MV-4-11 (cell line): ENCODE data around the gene NT5C3A.
A peak's percentile ranks its signal among the peaks of the same experiment; 100 is the strongest.
"Not testable (repeated sequence)": the region's sequence is repeated elsewhere in the genome, so short reads cannot be mapped to it uniquely, and the experiment has no call there.

Experiments
- DNase-seq: peaks from one replicate; lab custom pipeline; 2025; lab: John Stamatoyannopoulos, UW

The NT5C3A gene

DNA sequence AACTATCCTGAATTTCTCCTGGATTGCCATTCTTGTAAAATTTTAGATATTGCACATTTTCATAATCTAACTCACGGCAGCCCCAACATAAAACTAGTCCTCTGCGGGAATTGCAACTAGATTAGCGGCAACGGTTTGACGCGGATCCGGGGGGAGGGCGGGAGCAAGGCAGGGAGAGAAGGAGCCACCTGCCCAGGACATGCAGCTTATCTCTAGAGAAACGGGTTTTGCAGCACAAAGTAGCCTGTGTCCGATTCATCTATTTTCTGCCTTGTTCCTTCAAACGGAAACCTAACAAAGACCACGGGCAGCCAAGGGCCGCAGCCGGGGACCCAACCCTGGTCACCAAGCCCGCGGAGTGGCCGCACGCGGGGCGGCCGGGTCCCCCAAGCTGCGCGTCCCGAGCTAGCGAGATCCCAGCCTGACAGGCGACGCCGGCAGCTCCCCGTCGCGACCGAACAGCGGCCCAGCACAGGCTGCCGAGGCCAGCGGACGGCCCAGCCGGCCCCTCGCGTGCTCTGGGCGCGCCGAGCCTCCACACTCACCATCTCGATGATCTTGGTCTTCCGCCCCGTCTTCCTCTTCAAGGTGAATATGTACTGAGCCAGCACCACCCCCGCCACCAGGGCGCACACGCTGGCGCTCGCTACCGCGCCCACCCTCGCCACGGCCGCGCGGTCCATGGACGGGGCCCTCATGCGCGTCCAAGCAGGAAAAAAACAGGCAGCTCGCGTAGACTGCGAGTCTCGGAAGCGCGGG lies at the start of gene NT5C3A:
TSS of gene NT5C3A (minus strand) at position 754 of the 759 bp plus-strand sequence. CDS start at position 683, 71 bp downstream.
- DNase-seq, result no peak

DNA sequence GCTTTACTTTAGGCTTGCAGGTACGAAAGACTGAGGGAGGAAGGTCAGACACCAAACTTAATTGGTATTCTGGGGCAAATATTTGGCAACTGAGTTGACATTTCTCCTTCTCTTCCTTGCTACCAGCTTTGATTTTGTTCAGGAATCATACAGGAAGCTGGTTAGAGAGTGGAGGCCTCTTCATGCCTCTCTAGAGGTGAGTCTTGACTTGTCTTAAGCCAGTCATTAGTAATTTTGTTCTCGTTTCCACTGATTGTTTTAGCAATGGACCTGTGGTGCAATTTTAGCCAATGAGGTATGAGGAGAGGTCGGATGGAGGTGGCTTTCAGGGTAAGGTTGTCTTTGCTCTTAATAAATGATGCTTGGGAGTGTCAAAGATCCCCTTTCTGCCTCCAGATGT lies 49.0 kb upstream of the NT5C3A start:
- DNase-seq, result no peak

DNA sequence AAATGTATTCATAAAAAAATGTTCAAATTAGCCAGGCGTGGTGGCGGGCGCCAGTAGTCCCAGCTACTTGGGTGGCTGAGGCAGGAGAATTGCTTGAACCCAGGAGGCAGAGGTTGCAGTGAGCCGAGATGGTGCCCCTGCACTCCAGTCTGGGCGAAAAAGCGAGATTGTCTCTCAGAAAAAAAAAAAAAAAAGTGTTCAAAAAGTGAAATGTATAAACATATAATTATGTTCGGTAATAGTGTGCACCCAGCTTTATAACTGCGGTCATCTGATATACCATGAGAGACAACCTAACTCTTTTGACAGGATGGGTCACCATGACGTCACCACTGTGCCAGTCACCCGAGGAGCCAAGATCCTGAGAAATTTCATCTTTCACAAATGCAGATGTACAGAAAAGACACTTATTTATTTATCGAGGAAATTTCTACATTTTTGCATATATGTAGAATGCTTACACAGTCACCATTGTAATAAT lies 47.2 kb upstream of the NT5C3A start:
- DNase-seq, result no peak

DNA sequence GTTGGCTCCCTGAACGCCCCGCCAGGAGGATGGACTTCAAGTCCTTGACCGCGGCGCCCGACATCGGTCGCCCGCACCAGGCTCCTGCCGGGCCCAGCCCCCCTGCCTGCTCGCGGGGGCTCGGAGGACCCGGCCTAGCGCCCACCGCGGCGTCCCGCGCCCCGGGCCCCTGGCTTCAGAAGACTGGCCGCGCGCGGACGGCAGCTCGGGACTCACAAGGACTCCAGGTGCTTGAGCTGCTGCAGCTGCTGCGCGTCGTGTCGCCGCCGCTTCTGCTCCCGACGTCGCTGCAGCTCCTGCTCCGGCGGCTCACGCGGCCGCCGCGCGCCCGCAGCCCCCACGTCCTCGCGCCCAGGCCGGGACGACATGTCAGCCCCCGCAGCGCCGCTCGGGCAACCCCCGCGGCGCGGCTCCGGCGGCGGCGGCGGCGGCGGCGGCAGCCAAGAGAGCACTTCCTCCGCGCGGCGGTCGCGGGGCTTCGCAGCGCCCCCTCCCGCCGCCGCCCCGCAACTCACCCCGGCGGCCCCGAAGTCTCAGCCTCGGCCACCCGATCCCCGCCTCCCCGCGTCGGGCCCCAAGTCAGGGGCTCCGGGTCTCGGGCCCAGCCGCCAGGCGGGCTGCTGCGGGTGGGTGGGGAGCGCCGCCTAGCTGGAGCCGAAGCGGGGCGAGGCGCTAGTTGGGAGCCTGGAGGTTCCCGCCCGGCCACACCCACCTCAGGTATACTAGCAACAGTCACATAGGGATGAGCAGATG lies 46.6 kb upstream of the NT5C3A start, which contains the start of gene RP9:
TSS of gene RP9 (minus strand) at position 400 of the 753 bp plus-strand sequence. CDS start at position 368, 32 bp downstream.
- peak; percentile 57 for DNase-seq

DNA sequence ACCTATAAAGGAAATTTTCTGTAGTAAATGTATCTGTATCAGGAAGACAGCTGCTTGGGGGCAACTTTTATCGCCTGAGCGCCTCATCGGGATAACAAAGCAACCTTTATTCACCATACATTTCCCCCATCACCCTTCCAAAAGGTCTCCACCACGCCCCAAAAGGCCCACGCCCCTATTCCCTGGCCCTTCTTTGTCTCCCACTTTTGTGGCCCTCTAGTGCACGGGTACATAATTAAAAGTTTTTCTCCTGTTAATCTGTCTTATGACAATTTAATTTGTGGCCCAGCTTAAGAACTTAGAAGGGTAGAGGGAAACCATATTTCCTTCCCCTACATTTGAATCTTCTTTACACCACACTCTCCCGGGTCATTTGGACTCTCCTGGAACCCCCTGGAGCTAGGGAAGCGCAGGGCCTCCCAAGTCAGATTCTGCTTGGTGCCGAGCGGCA lies 46.0 kb upstream of the NT5C3A start:
- DNase-seq, result no peak

DNA sequence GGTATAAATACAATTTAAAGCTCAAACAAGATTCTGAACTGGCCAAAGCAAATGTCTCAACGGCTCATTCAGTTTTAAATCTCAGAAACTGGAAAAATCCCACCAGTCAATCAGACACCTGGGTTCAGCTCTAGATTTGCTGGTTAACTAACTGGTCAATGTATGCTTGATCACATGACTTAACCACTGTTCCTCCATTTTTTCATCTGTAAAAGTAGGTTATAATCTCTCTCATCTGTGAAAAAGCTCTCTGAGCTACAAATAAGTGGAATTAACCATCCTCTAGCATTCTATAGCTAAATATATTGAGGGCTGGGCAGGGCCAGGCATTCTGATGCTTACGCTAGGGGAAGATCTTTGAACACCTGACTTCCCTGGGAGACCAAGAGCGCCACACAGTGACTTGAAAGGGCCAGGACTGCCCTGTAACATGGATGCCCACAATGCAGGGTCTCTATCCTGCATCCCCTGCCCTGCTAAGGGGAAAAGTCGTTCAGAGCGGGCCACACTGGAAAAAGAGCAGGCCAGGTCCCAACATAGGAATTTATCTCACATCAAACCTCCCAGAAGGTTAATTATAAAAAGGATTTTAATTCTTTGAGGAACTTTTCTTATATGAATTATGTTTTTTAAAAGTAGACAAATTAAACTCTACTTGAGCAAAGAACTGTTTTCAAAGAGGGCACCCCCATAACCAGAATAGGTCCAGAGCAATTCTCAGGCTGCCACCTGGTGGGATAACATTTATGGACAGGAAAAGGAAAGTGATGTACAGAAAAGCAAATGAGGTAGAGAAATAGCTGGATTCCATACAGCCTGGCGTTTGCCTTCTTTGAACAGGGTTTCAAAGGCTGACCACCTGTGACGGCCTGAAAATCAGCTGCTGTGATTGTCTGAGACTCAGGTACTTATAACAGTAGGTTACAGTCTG lies 44.8 kb upstream of the NT5C3A start:
- DNase-seq, result peak; percentile 22

DNA sequence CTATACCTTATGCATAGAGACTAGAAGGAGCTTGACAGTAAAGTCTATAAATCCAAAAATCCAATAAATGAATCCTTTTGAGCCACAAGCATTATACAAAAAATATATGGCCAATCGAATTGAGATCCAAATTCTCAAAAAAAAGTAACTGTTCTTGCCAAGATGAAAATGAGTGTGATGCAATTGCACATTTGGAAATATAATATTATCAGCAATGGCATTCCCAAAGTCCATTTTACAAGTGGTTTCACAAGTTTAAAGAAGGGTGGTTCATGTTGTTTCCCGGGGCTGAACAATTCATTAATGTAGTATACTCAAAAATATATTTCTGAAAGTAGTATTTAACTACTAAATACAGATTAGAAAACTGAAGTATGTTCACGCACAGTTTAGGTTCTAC lies 39.3 kb upstream of the NT5C3A start:
- no peak for DNase-seq

DNA sequence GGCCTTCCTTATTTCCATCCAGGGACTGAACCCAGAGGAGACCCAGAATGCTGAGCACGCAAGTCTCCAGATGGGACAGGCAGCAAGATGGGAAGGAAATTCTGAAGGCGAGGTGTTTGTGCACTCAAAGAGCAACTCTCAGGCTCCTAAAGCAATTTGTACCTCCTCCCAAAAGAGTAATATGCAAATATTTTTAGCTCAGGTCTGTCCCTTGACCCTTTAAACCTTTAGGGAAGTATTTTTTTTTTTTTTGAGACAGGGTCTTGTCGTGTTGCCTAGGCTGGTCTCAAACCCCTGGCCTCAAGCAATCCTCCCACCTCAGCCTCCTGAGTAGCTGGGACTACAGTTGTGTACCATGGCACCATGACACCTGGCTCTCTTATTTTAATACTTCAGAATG lies 38.2 kb upstream of the NT5C3A start:
- DNase-seq, result no peak

DNA sequence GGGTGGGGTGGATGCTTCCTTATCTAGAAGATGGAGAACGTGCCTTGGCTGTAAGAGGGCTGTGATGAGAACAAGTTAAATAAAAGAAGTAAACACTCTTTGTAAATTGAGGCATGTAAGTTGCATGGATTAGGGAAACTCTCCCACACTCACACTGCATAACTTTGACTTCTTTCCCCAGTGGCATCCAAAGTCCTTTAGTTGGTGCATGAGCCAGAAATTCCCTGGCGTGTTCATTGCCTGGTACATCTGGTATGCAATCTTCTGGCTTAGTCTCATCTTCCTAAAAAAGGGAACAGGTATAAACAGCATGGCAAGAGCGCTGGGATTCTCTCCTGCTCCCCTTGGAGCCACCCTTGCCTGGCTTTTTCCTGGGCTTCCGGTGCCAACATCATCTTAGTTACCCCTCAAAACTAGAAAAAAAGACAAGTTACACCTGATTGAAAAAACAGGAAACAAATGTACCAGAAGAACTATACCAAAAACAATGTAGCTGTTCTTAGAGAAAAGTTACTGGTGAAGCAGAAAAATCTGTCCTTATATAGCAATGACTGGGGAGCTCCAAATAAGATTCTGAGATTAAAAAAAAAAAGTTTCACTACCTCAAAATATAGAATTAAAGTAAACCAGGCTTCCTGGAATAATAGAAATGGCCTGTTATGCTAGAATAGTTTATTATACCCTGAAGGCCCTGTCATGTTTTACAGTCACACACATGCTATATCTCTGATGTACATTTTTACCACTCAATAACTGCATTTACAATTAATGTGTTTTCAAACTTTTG lies 36.8 kb upstream of the NT5C3A start:
- DNase-seq, result peak; percentile 31

DNA sequence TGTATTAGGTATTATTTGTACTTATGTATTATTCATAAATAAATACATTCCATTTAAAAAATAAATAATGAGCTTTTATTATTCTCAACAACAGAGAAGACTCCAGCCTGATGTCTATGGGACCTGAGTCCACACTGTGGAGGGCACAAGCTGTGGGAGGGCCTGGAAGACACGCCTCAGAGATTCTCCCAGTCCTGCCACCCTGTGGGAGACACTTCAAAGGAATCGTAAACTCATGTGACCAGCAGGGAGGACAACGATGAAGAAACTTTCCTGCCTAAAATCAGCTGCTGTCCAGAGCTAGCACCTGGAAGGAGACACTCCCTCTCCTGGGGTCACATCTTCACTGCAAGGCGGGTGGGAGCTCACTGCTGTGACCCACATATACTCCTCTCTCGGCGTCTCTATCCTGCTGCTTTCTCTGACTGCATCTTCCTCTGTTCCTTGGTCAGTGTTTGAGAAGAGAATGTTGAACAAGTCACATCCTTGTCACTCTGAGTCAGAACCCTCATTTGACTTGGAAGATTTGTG lies 32.2 kb upstream of the NT5C3A start:
- DNase-seq, result not testable (repeated sequence)

DNA sequence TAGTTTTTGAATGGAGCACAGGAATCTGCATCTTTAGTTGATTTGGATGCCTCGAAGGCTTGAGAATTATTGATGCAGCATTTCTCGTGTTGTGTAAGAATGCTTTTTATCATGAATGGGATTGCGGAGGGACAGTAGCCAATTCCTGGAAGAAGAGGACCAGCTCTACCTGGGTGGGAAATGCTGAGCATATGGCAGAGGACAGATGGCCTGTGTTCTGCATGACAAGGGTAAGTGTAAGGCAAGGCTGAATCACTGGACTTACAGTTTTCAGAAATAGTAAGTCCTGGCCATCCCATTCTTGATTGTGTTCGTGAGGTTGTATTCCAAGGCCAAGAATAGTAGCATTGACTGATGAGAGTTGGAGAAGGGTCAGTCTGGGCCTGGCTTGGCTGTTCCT lies 30.7 kb upstream of the NT5C3A start:
- DNase-seq, result no peak

DNA sequence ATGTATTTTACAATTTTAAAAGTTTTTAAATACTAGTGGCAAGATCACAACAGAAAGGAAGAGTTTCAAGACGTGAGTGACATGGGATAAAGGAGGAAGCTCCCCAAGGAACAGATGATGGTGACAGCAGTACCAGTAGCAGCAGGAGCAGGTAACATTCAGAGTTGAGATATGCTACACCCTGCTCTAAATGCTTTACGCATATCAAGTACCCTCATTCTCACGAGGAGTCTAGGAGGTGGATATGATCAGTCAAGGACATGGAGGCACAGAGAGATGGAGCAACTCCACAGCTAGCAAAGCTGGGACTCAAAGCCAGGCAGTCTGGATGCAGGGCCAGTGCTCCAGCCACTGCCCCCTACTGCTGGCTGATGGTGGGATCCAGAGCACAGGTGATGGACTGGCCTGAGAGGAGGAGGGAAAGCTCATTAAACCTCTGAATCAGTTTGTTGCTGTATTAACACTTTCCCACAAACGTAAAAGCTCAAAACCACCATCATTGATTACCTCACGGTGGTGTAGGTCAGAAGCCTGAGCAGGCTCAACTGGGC lies 29.1 kb upstream of the NT5C3A start:
- no peak for DNase-seq

DNA sequence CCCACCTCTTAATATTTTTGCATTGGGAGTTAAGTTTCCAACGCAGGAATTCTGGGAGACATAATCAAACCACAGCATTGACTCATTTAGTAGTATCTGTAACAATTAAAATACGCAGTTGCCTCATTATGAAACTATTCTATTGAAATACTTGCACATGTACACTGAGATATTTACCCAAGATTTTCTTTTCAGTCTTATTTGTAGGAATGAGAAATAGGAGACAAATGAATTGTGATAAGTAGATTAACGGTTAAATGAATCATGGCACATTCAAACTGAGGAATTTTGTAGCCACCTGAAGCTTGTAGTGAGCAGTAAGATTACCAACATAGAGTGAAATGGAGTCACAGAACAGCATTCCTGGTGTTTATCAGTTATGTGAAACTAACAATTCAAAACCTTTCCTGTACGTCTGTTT lies 28.5 kb upstream of the NT5C3A start:
- DNase-seq, result no peak

DNA sequence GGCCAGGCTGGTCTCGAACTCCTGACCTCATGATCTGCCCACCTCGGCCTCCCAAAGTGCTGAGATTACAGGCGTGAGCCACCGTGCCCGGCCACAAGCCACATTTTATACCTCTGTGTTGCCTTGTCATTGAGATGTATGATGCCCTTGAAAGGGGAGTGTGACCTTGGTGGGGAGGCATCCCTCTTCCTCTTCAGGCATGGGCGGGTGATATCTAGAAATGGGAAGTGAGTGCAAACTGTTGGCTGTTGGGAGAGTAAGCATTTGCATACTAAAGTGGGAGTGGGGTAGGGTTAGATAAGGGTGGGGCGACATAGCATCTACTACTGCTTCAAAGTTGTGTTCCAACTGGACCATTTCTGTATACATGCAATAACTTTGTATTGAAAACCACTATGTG lies 26.6 kb upstream of the NT5C3A start:
- no peak for DNase-seq

DNA sequence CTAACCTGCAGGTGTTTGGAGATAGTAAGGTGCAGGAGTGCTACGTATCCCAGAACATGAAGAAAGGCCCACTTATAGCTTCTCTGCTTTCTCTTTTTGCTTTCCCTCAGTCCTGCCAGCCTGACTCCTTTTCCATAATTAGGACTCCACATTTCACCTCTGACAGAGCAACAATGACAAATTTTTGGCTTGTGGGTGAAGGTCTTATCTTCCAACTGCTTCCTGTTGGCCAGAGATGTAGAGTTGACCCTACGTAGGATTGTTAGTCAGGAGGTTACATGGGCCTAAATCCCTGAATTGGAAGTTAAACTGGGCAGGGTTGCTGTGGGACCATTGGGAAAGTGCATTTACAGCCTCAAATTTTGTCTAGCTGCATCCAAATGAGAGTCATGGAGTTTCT lies 25.3 kb upstream of the NT5C3A start:
- DNase-seq, result no peak

DNA sequence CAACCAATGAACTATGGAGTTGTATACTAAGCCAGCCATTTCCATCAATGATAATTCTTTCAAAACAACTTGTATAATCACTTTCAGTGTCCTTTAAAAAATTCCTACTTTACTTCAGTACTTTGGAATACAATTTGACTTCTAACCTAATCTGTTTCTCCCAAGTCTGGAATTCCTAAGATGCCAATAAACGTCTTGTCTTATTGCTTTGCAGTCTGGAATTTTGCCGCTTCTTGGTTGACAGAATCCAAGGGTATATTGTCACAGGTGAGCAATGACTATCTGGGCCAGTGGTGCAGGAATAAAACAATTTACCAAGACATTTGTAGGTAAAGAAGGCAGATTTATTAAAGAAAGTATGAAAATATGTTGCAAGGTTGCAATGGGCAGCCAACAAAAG lies 24.8 kb upstream of the NT5C3A start:
- DNase-seq, result no peak

DNA sequence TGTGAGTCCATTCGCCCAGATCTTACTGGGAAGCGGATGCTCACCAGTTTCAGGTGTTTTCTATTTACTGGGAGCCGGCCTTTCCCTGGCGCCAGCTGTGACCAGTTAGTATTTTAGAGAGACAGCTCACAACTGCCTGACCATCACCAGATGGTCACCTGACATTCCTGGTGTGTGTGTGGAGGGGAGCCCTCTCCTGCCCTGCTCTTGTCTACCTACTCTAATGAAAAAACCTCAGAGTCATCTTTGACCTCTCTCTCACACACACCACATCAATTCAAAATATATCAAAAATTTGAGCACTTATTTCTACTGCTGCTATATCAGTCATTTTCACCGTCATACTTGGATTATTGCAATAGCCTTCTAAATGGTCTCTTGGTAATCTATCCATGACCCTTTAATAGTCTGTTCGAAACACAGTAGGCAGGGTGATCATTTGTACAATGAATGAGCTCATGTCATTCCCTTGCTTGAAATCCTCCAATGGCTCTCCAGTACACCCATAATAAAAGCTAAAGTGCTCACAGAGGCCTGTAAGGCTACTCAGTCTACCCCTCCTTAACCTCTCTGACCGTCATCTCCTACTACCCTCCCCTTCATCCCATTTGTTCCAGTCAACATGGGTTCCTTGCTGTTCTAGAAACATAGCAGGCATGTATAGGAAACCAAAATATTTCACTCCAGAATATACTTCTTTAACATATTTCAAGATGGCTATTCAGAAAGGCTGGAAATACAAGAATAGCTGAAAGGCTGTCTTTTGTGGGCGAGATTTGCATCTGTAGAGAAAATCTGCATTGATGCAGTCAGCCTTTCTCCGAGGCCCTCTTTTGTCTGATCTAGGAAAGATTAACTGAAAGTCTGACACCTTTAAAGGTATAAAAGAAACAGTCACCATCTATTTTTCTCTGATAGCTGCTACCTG lies 17.5 kb upstream of the NT5C3A start:
- no peak for DNase-seq

DNA sequence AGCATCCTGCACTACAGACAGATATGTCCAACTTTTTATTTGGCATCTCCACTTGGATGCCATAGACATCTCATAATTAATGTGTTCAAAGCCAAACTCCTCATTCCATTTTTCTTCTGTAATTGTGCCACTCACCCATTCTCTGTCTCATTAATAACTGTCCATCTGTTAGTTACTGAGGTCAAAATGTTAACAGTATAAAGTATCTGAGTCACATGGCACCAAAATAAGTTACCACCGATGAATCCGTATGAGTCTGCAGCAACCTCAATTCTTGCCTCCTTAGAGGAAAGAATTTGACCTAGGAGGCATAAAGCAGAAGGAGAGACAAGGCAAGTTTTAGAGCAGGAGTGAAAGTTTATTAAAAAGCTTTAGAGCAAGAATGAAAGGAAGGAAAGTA lies 16.5 kb upstream of the NT5C3A start:
- DNase-seq, result no peak

DNA sequence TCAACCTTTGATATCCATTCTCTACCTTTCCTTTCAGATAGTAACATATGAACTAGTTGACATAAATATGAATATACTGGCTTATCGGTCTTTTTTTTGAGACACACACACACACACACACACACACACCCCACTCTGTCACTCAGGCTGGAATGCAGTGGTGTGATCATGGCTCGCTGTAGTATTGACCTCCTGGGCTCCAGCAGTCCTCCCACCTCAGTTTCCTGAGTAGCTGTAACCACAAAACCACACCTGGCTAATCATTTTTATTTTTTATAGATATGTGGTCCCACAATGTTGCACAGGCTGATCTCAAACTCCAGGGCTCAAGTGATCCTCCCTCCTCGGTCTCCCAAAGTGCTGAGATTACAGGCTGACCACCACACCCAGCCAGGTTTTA lies 14.2 kb upstream of the NT5C3A start:
- DNase-seq, result no peak
